22Rv1 (cell line): Measurements from ENCODE around the gene FAM174B.

Experiments
- ZFX ChIP-seq: fragments of 450-650 bp; IDR thresholded peaks from 2 replicates; pipeline ENCODE4 v1.6.1; 2017; ENCODE audit warnings: antibody characterized with exemption, borderline replicate concordance
- TF ChIP-seq, protein P1 (sequence below): fragments of 450-650 bp; IDR thresholded peaks from 2 replicates; pipeline ENCODE4 v1.5.1; 2017; ENCODE audit warnings: mild to moderate bottlenecking

DNA sequence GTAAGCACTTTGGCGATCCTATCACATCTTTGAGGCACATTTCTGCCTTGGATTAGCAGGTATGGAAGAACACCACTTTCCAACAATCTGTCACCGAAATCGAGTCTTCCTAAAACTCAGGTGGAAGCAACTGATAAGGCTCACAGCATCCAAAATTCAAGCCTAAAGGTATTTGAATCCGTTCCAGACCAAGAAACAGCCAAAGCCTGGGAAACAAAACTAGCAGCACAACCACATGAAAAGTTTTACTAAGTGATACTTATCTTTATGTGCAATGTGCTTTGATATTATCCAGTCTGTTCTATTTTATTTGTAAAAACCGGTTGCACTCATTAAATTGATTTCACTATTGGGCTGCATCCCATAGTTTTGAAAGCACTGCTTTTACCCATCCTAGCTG, 40.5 kb upstream of the FAM174B start:
- TF ChIP-seq, protein P1, sequence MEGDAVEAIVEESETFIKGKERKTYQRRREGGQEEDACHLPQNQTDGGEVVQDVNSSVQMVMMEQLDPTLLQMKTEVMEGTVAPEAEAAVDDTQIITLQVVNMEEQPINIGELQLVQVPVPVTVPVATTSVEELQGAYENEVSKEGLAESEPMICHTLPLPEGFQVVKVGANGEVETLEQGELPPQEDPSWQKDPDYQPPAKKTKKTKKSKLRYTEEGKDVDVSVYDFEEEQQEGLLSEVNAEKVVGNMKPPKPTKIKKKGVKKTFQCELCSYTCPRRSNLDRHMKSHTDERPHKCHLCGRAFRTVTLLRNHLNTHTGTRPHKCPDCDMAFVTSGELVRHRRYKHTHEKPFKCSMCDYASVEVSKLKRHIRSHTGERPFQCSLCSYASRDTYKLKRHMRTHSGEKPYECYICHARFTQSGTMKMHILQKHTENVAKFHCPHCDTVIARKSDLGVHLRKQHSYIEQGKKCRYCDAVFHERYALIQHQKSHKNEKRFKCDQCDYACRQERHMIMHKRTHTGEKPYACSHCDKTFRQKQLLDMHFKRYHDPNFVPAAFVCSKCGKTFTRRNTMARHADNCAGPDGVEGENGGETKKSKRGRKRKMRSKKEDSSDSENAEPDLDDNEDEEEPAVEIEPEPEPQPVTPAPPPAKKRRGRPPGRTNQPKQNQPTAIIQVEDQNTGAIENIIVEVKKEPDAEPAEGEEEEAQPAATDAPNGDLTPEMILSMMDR, result no peak
- TF ChIP-seq ZFX, result no peak
